ENCODE results near the gene FIGN. TPM values are rescaled to one million over a fixed set of nuclear protein-coding genes. Genes with fewer than 3 reads are reported as not detected.

FIGN gene
- total RNA-seq, 1 experiment from 2014 or later = not detected

- ChIA-PET POLR2A (no interaction called here), CTCF (no interaction called here), RAD21 (ENCODE audit: low non-redundant PET in 1 of 2, low total read pairs in 2 of 2, uncharacterized antibody in 2 of 2, unreplicated experiment in 2 of 2) (no interaction called here)
- no peaks in the 10 kb centered on the region for H3K9me2 ChIP-seq (ENCODE audit: insufficient read depth)
- DNase-seq (ENCODE audit: low read depth, low spot score) (no peak), ATAC-seq (no peak)
- H3K27me3 ChIP-seq (ENCODE audit: insufficient read depth, low read length) = peaks cover 12% of the 10 kb centered on the region
- no peak overlapping the region for H3K27ac ChIP-seq (ENCODE audit: low read depth, low read length)
- H2AFZ ChIP-seq (ENCODE audit: low read depth, low read length, poor library complexity, severe bottlenecking) = no peak overlapping the region
- no peaks in the 10 kb centered on the region for H4K20me1 ChIP-seq (ENCODE audit: insufficient read depth)
- TF ChIP-seq ZBTB33 (IDR thresholded peaks at IDR 0.05; ENCODE audit: extremely low read depth, insufficient replicate concordance, low read length) = no peak
- TF ChIP-seq SRF (IDR thresholded peaks at IDR 0.05; ENCODE audit: low read depth) = no peak
- TF ChIP-seq ELF1 (IDR thresholded peaks at IDR 0.05; ENCODE audit: borderline replicate concordance, low read depth) = no peak
- TF ChIP-seq EZH2 (IDR thresholded peaks at IDR 0.05) = no peak
- no peak for TF ChIP-seq CTCF (IDR thresholded peaks at IDR 0.05 in 2 of 3, conservative IDR thresholded peaks at IDR 0.05 in 1 of 3; ENCODE audit: borderline replicate concordance in 1 of 3, insufficient read depth in 1 of 3, low read depth in 2 of 3, low read length in 2 of 3)
- TF ChIP-seq POLR2AphosphoS5 (IDR thresholded peaks at IDR 0.05; ENCODE audit: low read depth, low read length) = no peak
- TF ChIP-seq POLR2A (IDR thresholded peaks at IDR 0.05; ENCODE audit: borderline replicate concordance, extremely low read depth, insufficient read depth, insufficient read length) = no peak
- TF ChIP-seq CEBPB (IDR thresholded peaks at IDR 0.05; ENCODE audit: low read depth) = no peak
- H3K36me3 ChIP-seq (ENCODE audit: control insufficient read depth in 1 of 2, insufficient read depth in 2 of 2, low read length in 2 of 2) = no peaks in the 10 kb centered on the region
- no peak overlapping the region for H3K9ac ChIP-seq (ENCODE audit: low read length)
- intact Hi-C loops (cut with micrococcal nuclease) = no loop called here
- no peak overlapping the region for H3K4me2 ChIP-seq (ENCODE audit: low read length)
- BruUV-seq (replicated peaks) = no TSS peak
- no peaks in the 10 kb centered on the region for H3K4me1 ChIP-seq (ENCODE audit: control insufficient read depth in 1 of 2, insufficient read depth in 2 of 2, low read length in 2 of 2)
- no peaks in the 10 kb centered on the region for H3K79me2 ChIP-seq (ENCODE audit: insufficient read depth, low read length)
- no peaks in the 10 kb centered on the region for H3K9me3 ChIP-seq (ENCODE audit: control insufficient read depth in 1 of 2, insufficient read depth in 1 of 2, low read depth in 1 of 2, low read length in 2 of 2)
- no peak overlapping the region for H3K4me3 ChIP-seq (replicated peaks in 1 of 2; ENCODE audit: low read depth in 1 of 2, low read length in 2 of 2)
Measured at GRCh38 chr2:163580757-163581156, 155.1 kb downstream of the FIGN start.

Data from HCT116 (cell line).